Liver (tissue), 3 donors: ENCODE measurements around the gene ST8SIA6.

ENCODE experiments used
- EGR1 ChIP-seq, 2 donors: IDR thresholded peaks; 2 replicates each; pipeline ENCODE4 v1.6.1; 2016 to 2018; ENCODE audit warnings: antibody characterized with exemption in 2 of 2, low read depth in 2 of 2
- GABPA ChIP-seq, 2 donors: IDR thresholded peaks in 1 of 2; conservative IDR thresholded peaks in 1 of 2; 2 replicates each; pipeline ENCODE4 v1.6.1; 2016; ENCODE audit warnings: antibody characterized with exemption in 2 of 2, mild to moderate bottlenecking in 1 of 2, moderate library complexity in 1 of 2
- JUND ChIP-seq, 2 donors: IDR thresholded peaks; 2 replicates each; pipeline ENCODE4 v1.6.1; 2016; ENCODE audit warnings: antibody characterized with exemption in 2 of 2
- RAD21 ChIP-seq, 2 donors: IDR thresholded peaks; 2 replicates each; pipeline ENCODE4 v1.6.1; 2016; ENCODE audit warnings: antibody characterized with exemption in 2 of 2, mild to moderate bottlenecking in 2 of 2
- RXRA ChIP-seq, 2 donors: IDR thresholded peaks; 2 replicates each; pipeline ENCODE4 v1.6.1; 2017 to 2018; ENCODE audit warnings: antibody characterized with exemption in 2 of 2, mild to moderate bottlenecking in 1 of 2
- SP1 ChIP-seq: IDR thresholded peaks from 2 replicates; pipeline ENCODE4 v1.6.1; 2018; ENCODE audit warnings: antibody characterized with exemption, mild to moderate bottlenecking
- TAF1 ChIP-seq: conservative IDR thresholded peaks from 2 replicates; pipeline ENCODE4 v1.6.1; 2016; ENCODE audit warnings: antibody characterized with exemption, mild to moderate bottlenecking
- YY1 ChIP-seq: IDR thresholded peaks from 2 replicates; pipeline ENCODE4 v1.6.1; 2016; ENCODE audit warnings: antibody characterized with exemption, mild to moderate bottlenecking
- TF ChIP-seq, protein P1 (sequence below): fragments of 150-350 bp; IDR thresholded peaks from 2 replicates; pipeline ENCODE4 v1.5.1; 2017; ENCODE audit warnings: improper control_type of control experiment, low read depth, low read length; ENCODE audit not compliant: missing input control
- TF ChIP-seq, protein P2 (sequence below): IDR thresholded peaks from 2 replicates; pipeline ENCODE4 v1.6.1; 2016; ENCODE audit warnings: antibody characterized with exemption
- TF ChIP-seq, protein P3 (sequence below): IDR thresholded peaks from 2 replicates; pipeline ENCODE4 v1.6.1; 2016; ENCODE audit warnings: antibody characterized with exemption, mild to moderate bottlenecking
- TF ChIP-seq, protein P4 (sequence below): IDR thresholded peaks from 2 replicates; pipeline ENCODE4 v1.6.1; 2016; ENCODE audit warnings: antibody characterized with exemption
- TF ChIP-seq, protein P5 (sequence below): IDR thresholded peaks from 2 replicates; pipeline ENCODE4 v1.6.1; 2016; ENCODE audit warnings: antibody characterized with exemption
- donor health status: healthy.
- donor health status: healthy.

DNA sequence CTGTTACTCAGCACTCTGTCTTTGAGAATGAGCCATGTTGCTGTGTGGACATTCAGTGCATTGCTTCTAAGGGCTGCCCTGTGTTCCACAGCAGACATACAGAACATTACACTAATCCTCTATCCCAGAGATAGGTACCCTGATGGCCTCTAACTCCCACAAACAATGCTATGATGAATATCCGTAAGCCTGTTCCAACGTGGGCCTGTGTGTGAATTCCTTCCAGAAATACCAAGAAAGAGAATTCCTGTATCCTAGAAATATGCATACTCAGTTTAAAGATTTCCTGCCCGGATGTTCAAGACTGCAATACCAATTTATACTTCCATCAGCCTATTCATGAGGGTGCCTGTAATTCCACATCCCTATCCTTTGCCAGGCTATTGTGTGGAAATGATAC is 21.3 kb upstream of the ST8SIA6 start:
- TF ChIP-seq EGR1 (IDR thresholded peaks at IDR 0.05; ENCODE audit: low read depth in 2 of 2) = no peak
- TF ChIP-seq, protein P1, sequence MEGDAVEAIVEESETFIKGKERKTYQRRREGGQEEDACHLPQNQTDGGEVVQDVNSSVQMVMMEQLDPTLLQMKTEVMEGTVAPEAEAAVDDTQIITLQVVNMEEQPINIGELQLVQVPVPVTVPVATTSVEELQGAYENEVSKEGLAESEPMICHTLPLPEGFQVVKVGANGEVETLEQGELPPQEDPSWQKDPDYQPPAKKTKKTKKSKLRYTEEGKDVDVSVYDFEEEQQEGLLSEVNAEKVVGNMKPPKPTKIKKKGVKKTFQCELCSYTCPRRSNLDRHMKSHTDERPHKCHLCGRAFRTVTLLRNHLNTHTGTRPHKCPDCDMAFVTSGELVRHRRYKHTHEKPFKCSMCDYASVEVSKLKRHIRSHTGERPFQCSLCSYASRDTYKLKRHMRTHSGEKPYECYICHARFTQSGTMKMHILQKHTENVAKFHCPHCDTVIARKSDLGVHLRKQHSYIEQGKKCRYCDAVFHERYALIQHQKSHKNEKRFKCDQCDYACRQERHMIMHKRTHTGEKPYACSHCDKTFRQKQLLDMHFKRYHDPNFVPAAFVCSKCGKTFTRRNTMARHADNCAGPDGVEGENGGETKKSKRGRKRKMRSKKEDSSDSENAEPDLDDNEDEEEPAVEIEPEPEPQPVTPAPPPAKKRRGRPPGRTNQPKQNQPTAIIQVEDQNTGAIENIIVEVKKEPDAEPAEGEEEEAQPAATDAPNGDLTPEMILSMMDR = no peak
- TF ChIP-seq GABPA (IDR thresholded peaks at IDR 0.05 in 1 of 2, conservative IDR thresholded peaks at IDR 0.05 in 1 of 2) = no peak
- no peak for TF ChIP-seq RXRA (IDR thresholded peaks at IDR 0.05)
- no peak for TF ChIP-seq RAD21 (IDR thresholded peaks at IDR 0.05)
- TF ChIP-seq, protein P2, sequence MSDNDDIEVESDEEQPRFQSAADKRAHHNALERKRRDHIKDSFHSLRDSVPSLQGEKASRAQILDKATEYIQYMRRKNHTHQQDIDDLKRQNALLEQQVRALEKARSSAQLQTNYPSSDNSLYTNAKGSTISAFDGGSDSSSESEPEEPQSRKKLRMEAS = no peak
- TF ChIP-seq JUND (IDR thresholded peaks at IDR 0.05) = no peak
- TF ChIP-seq YY1 = no peak
- TF ChIP-seq, protein P3, sequence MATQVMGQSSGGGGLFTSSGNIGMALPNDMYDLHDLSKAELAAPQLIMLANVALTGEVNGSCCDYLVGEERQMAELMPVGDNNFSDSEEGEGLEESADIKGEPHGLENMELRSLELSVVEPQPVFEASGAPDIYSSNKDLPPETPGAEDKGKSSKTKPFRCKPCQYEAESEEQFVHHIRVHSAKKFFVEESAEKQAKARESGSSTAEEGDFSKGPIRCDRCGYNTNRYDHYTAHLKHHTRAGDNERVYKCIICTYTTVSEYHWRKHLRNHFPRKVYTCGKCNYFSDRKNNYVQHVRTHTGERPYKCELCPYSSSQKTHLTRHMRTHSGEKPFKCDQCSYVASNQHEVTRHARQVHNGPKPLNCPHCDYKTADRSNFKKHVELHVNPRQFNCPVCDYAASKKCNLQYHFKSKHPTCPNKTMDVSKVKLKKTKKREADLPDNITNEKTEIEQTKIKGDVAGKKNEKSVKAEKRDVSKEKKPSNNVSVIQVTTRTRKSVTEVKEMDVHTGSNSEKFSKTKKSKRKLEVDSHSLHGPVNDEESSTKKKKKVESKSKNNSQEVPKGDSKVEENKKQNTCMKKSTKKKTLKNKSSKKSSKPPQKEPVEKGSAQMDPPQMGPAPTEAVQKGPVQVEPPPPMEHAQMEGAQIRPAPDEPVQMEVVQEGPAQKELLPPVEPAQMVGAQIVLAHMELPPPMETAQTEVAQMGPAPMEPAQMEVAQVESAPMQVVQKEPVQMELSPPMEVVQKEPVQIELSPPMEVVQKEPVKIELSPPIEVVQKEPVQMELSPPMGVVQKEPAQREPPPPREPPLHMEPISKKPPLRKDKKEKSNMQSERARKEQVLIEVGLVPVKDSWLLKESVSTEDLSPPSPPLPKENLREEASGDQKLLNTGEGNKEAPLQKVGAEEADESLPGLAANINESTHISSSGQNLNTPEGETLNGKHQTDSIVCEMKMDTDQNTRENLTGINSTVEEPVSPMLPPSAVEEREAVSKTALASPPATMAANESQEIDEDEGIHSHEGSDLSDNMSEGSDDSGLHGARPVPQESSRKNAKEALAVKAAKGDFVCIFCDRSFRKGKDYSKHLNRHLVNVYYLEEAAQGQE = no peak
- TF ChIP-seq, protein P4, sequence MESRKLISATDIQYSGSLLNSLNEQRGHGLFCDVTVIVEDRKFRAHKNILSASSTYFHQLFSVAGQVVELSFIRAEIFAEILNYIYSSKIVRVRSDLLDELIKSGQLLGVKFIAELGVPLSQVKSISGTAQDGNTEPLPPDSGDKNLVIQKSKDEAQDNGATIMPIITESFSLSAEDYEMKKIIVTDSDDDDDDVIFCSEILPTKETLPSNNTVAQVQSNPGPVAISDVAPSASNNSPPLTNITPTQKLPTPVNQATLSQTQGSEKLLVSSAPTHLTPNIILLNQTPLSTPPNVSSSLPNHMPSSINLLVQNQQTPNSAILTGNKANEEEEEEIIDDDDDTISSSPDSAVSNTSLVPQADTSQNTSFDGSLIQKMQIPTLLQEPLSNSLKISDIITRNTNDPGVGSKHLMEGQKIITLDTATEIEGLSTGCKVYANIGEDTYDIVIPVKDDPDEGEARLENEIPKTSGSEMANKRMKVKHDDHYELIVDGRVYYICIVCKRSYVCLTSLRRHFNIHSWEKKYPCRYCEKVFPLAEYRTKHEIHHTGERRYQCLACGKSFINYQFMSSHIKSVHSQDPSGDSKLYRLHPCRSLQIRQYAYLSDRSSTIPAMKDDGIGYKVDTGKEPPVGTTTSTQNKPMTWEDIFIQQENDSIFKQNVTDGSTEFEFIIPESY = no peak
- no peak for TF ChIP-seq TAF1
- TF ChIP-seq SP1 = no peak
- TF ChIP-seq, protein P5, sequence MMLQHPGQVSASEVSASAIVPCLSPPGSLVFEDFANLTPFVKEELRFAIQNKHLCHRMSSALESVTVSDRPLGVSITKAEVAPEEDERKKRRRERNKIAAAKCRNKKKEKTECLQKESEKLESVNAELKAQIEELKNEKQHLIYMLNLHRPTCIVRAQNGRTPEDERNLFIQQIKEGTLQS = no peak
